T-cell (primary cell): ENCODE measurements around the gene OGDH. TPM values are rescaled to one million over a fixed set of nuclear protein-coding genes. Genes with fewer than 3 reads are reported as not detected.
A peak's percentile ranks its signal among the peaks of the same experiment; 100 is the strongest.
"Not testable (repeated sequence)": the region's sequence is repeated elsewhere in the genome, so short reads cannot be mapped to it uniquely, and the experiment has no call there.

Source experiments
- ATAC-seq, 4 experiments: fragments of 200-7000 bp in 3 of 4; fragments of 150-1000 bp in 1 of 4; cut with Tn5 transposase; replicated peaks in 1 of 4; 1 replicate in 3 of 4; 2 replicates in 1 of 4; pipeline ENCODE4 v1.10.0; 2021; ENCODE audit warnings: moderate library complexity in 3 of 4, mild to moderate bottlenecking in 2 of 4, moderate number of reproducible peaks in 1 of 4
- CTCF ChIA-PET, 2 donors: fragments of 300-600 bp; sonication (Branson Sonifier 250); formaldehyde crosslinking; loops; one replicate each; lab custom pipeline; 2022; ENCODE audit warnings: antibody characterized with exemption in 2 of 2; lab: Charles Lee
- POLR2A ChIA-PET, 2 donors: fragments of 300-600 bp; sonication (Branson Sonifier 250); formaldehyde crosslinking; loops; one replicate each; lab custom pipeline; 2022; ENCODE audit warnings: antibody characterized with exemption in 2 of 2; lab: Charles Lee
- DNase-seq, 35 experiments: peaks; one replicate each; pipeline versions ENCODE4 v3.0.0 to v3.0.0-alpha.2; 2013 to 2023
- H3K27ac ChIP-seq: one replicate; pipeline ENCODE4 v1.5.1; 2013; ENCODE audit warnings: low read length
- H3K27me3 ChIP-seq, 2 experiments: replicated peaks in 1 of 2; 1 replicate in 1 of 2; 2 replicates in 1 of 2; pipeline versions ENCODE4 v1.6.1 to v1.7.0; 2013; ENCODE audit warnings: low read length in 1 of 2, mixed read lengths in 1 of 2; ENCODE audit not compliant: control insufficient read depth in 2 of 2, insufficient read depth in 2 of 2; ENCODE audit errors: extremely low read depth in 1 of 2
- H3K36me3 ChIP-seq, 2 donors: 1 replicate in 1 of 2; 2 replicates in 1 of 2; pipeline versions ENCODE4 v1.6.1 to v1.7.0; 2013; ENCODE audit warnings: low read length in 1 of 2; ENCODE audit not compliant: control insufficient read depth in 2 of 2, insufficient read depth in 1 of 2; ENCODE audit errors: extremely low read depth in 1 of 2
- H3K4me1 ChIP-seq, 2 experiments: 1 replicate in 1 of 2; 2 replicates in 1 of 2; pipeline versions ENCODE4 v1.6.1 to v1.7.0; 2013; ENCODE audit warnings: low read length in 2 of 2, mixed read lengths in 1 of 2; ENCODE audit not compliant: insufficient read depth in 2 of 2, control insufficient read depth in 1 of 2; ENCODE audit errors: extremely low read depth in 1 of 2
- H3K4me3 ChIP-seq, 2 donors: 1 replicate in 1 of 2; 2 replicates in 1 of 2; pipeline versions ENCODE4 v1.5.1 to v1.7.0; 2013; ENCODE audit warnings: mild to moderate bottlenecking in 2 of 2, low read length in 1 of 2, moderate library complexity in 1 of 2; ENCODE audit not compliant: control insufficient read depth in 1 of 2; ENCODE audit errors: extremely low read depth in 1 of 2
- H3K9me3 ChIP-seq: 2 replicates; pipeline ENCODE4 v1.7.0; 2013
- H3K27ac Mint-ChIP-seq, 2 donors: one replicate each; pipeline ENCODE4 v1.8.0; 2020 to 2021; ENCODE audit warnings: mild to moderate bottlenecking in 2 of 2, mixed read lengths in 2 of 2
- H3K27me3 Mint-ChIP-seq, 2 donors: one replicate each; pipeline ENCODE4 v1.8.0; 2021 to 2022; ENCODE audit warnings: mixed read lengths in 2 of 2
- H3K36me3 Mint-ChIP-seq: one replicate; pipeline ENCODE4 v1.8.0; 2021; ENCODE audit warnings: mixed read lengths
- H3K4me1 Mint-ChIP-seq, 3 donors: one replicate each; pipeline ENCODE4 v1.8.0; 2020 to 2022; ENCODE audit warnings: mixed read lengths in 3 of 3, mild to moderate bottlenecking in 1 of 3
- H3K4me3 Mint-ChIP-seq, 3 donors: one replicate each; pipeline ENCODE4 v1.8.0; 2020 to 2022; ENCODE audit warnings: mild to moderate bottlenecking in 3 of 3, mixed read lengths in 3 of 3, moderate library complexity in 3 of 3
- H3K9me3 Mint-ChIP-seq, 3 donors: one replicate each; pipeline ENCODE4 v1.8.0; 2020 to 2022; ENCODE audit warnings: mixed read lengths in 3 of 3
- WGBS: methylation state at CpG from one replicate; pipeline ENCODE4 v1.1.5; 2013; ENCODE audit warnings: missing lambda C conversion rate; ENCODE audit not compliant: insufficient coverage; 5-methylcytosine and 5-hydroxymethylcytosine counted together
- total RNA-seq, 35 experiments: library from RNA in 6 of 35; stranded (reverse) in 6 of 35; fragments of 120-200 nt in 1 of 35; gene quantifications; one replicate each; pipeline versions ENCODE4 v1.2.1 to v1.2.4 and lab custom pipeline; 2013 to 2026

OGDH gene
- total RNA-seq = 100 to 1,000 TPM in 3 of 5 donors, 10 to 100 TPM in 2; 58.9 to 113 (median 108) TPM
- 79.2 TPM for total RNA-seq (2013)
- total RNA-seq (lab: John Stamatoyannopoulos, UW) = 74.5 to 330 (median 143) reads per million in 29 experiments

DNA sequence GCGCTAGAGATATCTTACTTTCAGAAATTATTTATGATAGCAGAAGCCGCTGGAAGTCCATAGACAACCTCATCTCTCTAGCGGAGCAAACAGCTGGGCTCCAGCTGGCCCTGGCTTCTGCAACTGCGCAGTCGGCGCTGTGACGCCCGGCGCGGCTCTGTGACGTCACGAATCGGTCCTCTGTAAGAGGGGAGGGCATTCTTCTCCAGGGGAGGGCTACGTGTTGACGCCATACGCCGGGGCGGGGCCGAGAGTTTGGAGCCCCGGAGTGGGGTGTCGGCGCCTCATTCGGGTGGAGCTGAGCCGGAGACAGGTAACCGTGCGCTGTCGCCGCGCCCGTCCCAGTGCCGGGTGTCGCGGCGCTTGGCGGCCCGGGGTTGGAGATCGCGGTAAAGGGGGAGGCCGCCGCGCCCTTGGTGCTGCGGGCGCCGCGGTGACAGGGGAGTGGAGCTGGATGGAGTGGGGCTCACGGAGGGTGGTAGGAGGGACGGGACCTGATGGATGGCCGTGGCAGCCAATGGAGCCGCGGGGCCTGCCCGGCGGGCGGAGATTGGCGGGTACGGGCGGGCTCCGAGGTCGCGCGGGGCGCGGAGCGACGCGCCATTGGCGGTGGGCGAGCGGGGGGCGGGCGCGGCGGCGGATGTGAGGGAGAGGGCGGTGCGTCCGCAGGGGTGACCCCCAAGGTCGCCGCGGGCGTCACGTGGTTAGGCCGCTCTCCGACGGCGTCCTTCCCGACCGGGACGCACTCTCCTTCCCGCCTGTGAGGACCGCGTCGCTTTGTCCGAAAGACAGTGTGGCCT, at the start of gene OGDH:
TSS of gene OGDH (plus strand) at position 287 of the 800 bp plus-strand sequence. CDS start 17,717 bp downstream, outside the sequence.
- Histone ChIP-seq H3K4me1 (peaks cover 12 to 38% of the 10 kb centered on the region in 2 experiments), H3K27me3 (no peaks in the 10 kb centered on the region), H3K4me3 (peak within 1 kb of the TSS; percentile 85 to 86), H3K9me3 (no peaks in the 10 kb centered on the region), H3K27ac (peak within 1 kb of the TSS; percentile 92), H3K36me3 (no peaks in the 10 kb centered on the region)
- ChIA-PET POLR2A (interaction anchor here (0.5 to 3.1 kb wide), 15 partner anchors 11 to 524 kb away, joined by 3 to 26 read pairs (median 4); partner anchors contain the start of genes PURB (in 1 of the 2) and TMED4 (in 1 of the 2)), CTCF (interaction anchor here in 1 of 2 donors (0.8 to 2.6 kb wide), 8 partner anchors 22 to 529 kb away, joined by 3 to 14 read pairs (median 4); no protein-coding TSS in a partner anchor)
- Mint-ChIP-seq H3K4me1 (peaks cover 39 to 49% (median 48%) of the 10 kb centered on the region in 3 donors), H3K9me3 (no peaks in the 10 kb centered on the region), H3K27ac (peak within 1 kb of the TSS; percentile 98 to 99), H3K4me3 (peak within 1 kb of the TSS; percentile 85 to 98 (median 97)), H3K27me3 (no peaks in the 10 kb centered on the region), H3K36me3 (peaks cover 9% of the 10 kb centered on the region)
- ATAC-seq (peak; percentile 93 to 98 (median 96)), DNase-seq (peak; percentile 97 to 100 (median 99))
- WGBS = under 1% methylated on average over 90 of the region's 93 CpGs

DNA sequence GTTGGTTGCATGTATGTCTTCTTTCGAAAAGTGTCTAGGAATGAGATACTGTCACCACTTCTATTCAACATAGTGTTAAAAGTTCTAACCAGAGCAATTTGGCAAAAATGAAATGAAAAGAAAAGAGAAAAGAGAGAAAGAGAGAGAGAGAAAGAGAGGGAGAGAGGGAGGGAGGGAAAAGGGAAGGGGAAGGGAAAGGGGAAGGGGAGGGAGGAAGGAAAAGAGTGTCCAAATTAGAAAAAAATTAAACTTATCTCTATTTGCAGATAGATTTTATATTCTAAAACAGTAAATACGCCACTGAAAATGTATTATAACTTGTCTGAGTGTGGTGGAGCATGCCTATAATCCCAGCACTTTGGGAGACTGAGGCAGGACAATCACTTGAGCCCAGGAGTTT, 48.9 kb upstream of the OGDH start:
- no peak for DNase-seq
- no CpG with 5 or more reads among the region's 2 CpGs for WGBS
- CTCF ChIA-PET = no interaction called here
- Histone ChIP-seq H3K27me3 (peaks cover 0 to 4% of the 10 kb centered on the region in 2 experiments), H3K4me3 (no peak overlapping the region), H3K27ac (no peak overlapping the region), H3K4me1 (no peaks in the 10 kb centered on the region), H3K9me3 (no peaks in the 10 kb centered on the region), H3K36me3 (no peaks in the 10 kb centered on the region)
- Mint-ChIP-seq H3K4me3 (no peak overlapping the region), H3K27me3 (peaks cover 0 to 3% of the 10 kb centered on the region in 2 donors), H3K36me3 (no peaks in the 10 kb centered on the region), H3K27ac (no peak overlapping the region), H3K4me1 (no peaks in the 10 kb centered on the region), H3K9me3 (no peaks in the 10 kb centered on the region)
- no peak for ATAC-seq
- POLR2A ChIA-PET = no interaction called here

DNA sequence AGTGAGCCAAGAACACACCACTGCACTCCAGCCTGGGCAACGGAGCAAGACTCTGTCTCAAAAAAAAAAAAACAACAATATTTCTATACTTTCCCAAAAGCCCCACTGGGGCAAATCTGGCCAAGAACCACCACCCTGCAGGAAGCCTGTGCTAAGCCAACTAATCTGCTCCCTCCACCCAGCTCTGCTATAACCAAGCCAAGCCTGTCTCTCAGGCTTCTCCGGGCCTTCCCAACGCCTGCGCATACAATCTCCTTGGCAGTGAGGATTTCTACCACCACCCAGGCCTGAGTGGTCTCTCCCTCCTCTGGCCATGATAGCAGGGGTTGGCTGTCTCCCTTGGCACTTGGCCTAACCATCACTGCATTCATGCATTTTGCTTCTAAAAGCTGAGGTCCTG, 46.9 kb upstream of the OGDH start:
- H3K27ac Mint-ChIP-seq = no peak overlapping the region
- Histone ChIP-seq H3K4me3 (no peak overlapping the region), H3K4me1 (no peaks in the 10 kb centered on the region), H3K27ac (no peak overlapping the region), H3K27me3 (no peaks in the 10 kb centered on the region), H3K9me3 (no peaks in the 10 kb centered on the region), H3K36me3 (peaks cover 2 to 6% of the 10 kb centered on the region in 2 donors)
- DNase-seq = no peak
- H3K9me3 Mint-ChIP-seq = no peaks in the 10 kb centered on the region
- ATAC-seq = no peak
- POLR2A ChIA-PET = interaction anchor here in 1 of 2 donors (0.7 kb wide), 1 partner anchor 270 kb away, joined by 3 read pairs; no protein-coding TSS in a partner anchor
- CTCF ChIA-PET = no interaction called here
- 93% methylated on average over 3 of the region's 4 CpGs for WGBS
- no peaks in the 10 kb centered on the region for H3K36me3 Mint-ChIP-seq
- H3K27me3 Mint-ChIP-seq = no peaks in the 10 kb centered on the region
- H3K4me1 Mint-ChIP-seq = no peaks in the 10 kb centered on the region
- H3K4me3 Mint-ChIP-seq = no peak overlapping the region

DNA sequence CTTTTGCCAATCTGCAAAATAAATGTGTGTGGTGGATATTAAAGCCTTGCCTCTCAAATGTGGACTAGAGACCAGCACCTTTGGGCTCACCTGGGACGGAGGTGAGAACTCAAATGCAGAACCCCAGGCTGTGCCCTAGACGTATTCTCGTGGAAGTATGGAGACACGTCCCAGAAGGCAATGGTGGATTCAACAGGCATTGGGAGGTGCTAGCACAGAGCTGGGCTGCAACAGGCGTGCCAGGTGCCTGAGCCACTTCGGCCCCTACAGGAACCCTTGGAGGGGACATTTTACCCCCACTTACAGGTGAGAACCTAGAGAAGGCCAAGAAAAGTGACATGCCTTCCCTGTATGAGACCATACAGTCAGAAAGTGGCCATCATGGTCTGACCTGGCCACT, 44.9 kb upstream of the OGDH start:
- CTCF ChIA-PET = no interaction called here
- H3K9me3 Mint-ChIP-seq = no peaks in the 10 kb centered on the region

DNA sequence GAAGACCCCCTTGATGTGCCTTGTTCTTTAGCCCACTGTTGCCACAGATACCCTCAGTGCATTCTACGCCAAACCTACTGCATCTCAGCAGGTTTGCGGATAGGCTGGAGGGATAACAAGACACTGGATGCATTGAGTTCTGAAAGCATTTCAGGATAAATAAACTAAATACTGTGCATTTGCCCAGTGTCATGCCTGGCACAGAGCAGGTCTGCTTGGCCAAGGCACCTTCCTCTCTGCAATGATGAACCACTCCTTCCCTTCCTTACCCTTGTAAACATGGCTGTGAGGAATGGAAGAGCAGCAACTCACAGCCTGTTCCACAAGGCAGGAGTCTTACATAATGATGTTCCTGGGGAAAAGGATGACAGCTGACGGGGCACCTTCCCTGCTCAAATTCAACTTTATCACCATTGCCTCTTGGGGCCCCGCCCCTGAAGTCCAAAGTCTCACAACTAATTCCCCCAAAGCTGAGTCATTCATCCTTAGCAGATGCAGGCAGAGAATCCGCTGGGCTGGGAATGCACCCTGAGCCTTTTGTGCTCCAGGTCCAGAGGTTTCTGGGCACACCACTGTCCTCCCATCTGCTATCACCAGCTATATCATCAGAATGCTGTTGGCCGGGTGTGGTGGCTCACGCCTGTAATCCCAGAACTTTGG, 44.3 kb upstream of the OGDH start:
- Mint-ChIP-seq H3K27me3 (no peaks in the 10 kb centered on the region), H3K4me1 (peaks cover 6 to 12% (median 8%) of the 10 kb centered on the region in 3 donors), H3K9me3 (no peaks in the 10 kb centered on the region), H3K4me3 (no peak overlapping the region), H3K27ac (no peak overlapping the region), H3K36me3 (peaks cover 7% of the 10 kb centered on the region)
- ATAC-seq = no peak
- H3K27ac ChIP-seq = no peak overlapping the region
- H3K4me3 ChIP-seq = no peak overlapping the region
- POLR2A ChIA-PET = no interaction called here
- peaks cover 0 to 9% of the 10 kb centered on the region in 2 experiments for H3K4me1 ChIP-seq
- H3K36me3 ChIP-seq = peaks cover 2 to 31% of the 10 kb centered on the region in 2 donors
- 94% methylated on average over 3 of the region's 7 CpGs for WGBS
- CTCF ChIA-PET = no interaction called here
- H3K27me3 ChIP-seq = no peaks in the 10 kb centered on the region
- no peak for DNase-seq
- no peaks in the 10 kb centered on the region for H3K9me3 ChIP-seq

More for the DNA sequence above, 44.9 kb upstream of the OGDH start:
- H3K27ac Mint-ChIP-seq = no peak overlapping the region
- peaks cover 6% of the 10 kb centered on the region for H3K36me3 Mint-ChIP-seq
- ATAC-seq = no peak
- no peak overlapping the region for H3K27ac ChIP-seq
- H3K9me3 ChIP-seq = no peaks in the 10 kb centered on the region
- WGBS = 93% methylated on average over 6 of the region's 6 CpGs
- no peak overlapping the region for H3K4me3 ChIP-seq
- H3K36me3 ChIP-seq = peaks cover 2 to 24% of the 10 kb centered on the region in 2 donors
- POLR2A ChIA-PET = no interaction called here
- peaks cover 0 to 9% of the 10 kb centered on the region in 2 experiments for H3K4me1 ChIP-seq
- no peak for DNase-seq
- no peaks in the 10 kb centered on the region for H3K27me3 ChIP-seq
- no peak overlapping the region for H3K4me3 Mint-ChIP-seq
- peaks cover 6 to 11% (median 8%) of the 10 kb centered on the region in 3 donors for H3K4me1 Mint-ChIP-seq
- no peaks in the 10 kb centered on the region for H3K27me3 Mint-ChIP-seq

DNA sequence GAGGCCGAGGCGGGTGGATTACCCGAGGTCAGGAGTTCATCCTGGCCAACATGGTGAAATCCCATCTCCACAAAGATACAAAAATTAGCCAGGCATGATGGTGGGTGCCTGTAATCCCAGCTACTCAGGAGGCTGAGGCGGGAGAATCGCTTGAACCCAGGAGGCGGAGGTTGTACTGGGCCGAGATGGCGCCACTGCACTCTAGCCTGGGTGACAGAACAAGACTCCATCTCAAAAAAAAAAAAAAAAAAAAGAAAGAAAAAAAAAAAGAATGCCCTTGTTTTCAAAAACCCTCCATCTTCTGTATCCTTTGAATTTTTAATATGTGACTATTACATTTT, 43.8 kb upstream of the OGDH start:
- H3K4me3 ChIP-seq, POLR2A ChIA-PET, H3K9me3 Mint-ChIP-seq, H3K27me3 Mint-ChIP-seq, H3K27me3 ChIP-seq, ATAC-seq, DNase-seq, CTCF ChIA-PET, H3K4me3 Mint-ChIP-seq, H3K4me1 ChIP-seq, H3K27ac Mint-ChIP-seq, H3K9me3 ChIP-seq, H3K27ac ChIP-seq: not testable (repeated sequence)
- no CpG with 5 or more reads among the region's 8 CpGs for WGBS
- Mint-ChIP-seq H3K4me1 (peaks cover 8 to 17% (median 8%) of the 10 kb centered on the region in 3 donors), H3K36me3 (peaks cover 12% of the 10 kb centered on the region)
- H3K36me3 ChIP-seq = peaks cover 2 to 36% of the 10 kb centered on the region in 2 donors
